GM12874 (cell line): Measurements from ENCODE around the gene HS3ST4.

ENCODE experiments used
- TF ChIP-seq, protein P1 (sequence below): IDR thresholded peaks from 2 replicates; pipeline ENCODE4 v1.5.1; 2011; ENCODE audit warnings: low read depth, mild to moderate bottlenecking, control low read depth, low read length, moderate library complexity; ENCODE audit not compliant: insufficient read depth

Gene HS3ST4

DNA sequence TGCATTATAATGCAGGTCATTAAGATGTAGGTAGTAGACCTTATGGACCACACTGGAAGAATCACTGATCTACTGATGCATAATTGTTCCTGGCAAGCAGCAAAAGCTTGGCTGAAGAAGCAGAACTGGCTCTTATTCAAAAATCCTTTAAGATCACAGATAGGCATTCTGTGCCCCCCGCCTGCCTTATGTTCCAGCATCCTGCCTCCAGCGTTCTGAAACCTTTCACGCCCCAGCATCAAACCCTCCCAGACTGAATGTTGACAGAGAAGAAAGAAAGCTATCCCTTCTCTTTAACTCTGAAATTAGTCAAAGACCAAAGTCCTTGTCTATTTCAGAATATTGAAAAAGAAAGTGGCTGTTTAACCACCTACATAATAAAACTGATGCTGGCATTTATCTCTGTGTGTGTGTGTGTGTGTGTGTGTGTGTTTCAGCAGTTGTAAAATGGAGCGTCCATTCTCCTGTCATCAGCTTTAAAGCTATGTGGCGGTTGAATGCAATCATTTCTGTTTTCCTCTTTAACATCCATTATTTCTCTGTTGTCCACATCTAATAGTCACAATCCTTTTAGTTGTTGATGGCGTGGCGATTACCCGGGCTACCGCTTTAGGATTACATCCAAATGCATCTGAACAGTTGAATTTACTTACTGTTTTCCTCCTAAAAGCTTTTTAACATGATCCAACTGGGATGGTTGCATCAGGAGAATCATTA is 350.4 kb downstream of the HS3ST4 start:
- TF ChIP-seq, protein P1, sequence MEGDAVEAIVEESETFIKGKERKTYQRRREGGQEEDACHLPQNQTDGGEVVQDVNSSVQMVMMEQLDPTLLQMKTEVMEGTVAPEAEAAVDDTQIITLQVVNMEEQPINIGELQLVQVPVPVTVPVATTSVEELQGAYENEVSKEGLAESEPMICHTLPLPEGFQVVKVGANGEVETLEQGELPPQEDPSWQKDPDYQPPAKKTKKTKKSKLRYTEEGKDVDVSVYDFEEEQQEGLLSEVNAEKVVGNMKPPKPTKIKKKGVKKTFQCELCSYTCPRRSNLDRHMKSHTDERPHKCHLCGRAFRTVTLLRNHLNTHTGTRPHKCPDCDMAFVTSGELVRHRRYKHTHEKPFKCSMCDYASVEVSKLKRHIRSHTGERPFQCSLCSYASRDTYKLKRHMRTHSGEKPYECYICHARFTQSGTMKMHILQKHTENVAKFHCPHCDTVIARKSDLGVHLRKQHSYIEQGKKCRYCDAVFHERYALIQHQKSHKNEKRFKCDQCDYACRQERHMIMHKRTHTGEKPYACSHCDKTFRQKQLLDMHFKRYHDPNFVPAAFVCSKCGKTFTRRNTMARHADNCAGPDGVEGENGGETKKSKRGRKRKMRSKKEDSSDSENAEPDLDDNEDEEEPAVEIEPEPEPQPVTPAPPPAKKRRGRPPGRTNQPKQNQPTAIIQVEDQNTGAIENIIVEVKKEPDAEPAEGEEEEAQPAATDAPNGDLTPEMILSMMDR: no peak

DNA sequence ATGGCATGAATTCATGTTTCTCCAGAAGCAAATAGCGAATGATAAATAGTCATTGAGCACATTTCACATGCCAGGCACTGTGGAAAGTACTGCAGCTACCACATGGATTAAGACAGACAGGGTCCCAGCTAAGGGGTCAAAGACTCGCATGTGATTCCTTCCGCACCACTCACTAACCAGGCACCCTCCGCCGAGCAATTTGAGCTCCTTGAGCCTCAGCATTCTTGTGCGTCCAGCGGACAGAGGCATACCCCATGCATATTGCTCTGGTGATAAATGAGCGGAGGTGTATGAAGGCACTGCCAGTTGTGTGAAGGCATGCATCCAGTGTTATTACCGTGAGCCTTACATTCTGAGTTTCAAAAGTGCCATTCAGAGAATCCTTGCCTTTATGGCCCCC is 358.7 kb downstream of the HS3ST4 start:
- TF ChIP-seq, protein P1: no peak

DNA sequence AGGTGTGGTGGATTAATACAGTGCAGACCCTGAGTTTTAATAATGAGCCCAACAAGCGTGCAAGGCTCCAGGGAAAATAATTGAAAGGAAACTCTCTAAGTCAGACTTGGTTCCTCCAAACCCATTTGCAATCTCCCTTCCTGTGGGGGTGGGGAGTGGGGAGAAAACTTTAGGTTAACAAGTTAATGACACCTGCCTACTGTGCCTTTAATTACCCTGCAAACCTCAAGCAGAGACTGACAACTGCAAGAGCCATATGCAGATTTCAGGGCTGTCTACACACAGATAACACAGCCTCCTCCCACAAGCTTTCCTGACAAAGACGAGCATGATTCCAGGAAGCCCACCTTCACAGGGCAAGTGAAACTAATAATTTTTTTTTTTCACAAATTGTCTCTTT is 359.3 kb downstream of the HS3ST4 start:
- TF ChIP-seq, protein P1: no peak

DNA sequence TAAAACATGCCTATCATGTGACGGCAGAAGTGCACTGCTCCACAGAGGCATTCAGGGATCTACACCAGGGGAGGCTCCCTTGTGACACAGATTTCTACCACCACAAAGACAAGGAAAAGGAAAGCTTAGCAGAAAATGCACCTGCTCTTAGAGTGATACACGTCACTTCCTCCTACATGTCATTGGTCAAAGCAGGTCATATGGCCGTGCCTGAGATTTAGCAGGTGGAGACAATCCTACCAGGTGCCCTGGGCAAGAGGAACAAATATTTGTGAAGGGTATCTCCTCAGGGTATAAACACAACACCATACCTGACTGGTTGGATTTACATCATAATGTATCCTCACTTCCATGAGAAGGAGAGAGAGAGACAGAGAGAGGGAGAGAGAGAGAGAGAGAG is 362.1 kb downstream of the HS3ST4 start:
- TF ChIP-seq, protein P1: no peak

DNA sequence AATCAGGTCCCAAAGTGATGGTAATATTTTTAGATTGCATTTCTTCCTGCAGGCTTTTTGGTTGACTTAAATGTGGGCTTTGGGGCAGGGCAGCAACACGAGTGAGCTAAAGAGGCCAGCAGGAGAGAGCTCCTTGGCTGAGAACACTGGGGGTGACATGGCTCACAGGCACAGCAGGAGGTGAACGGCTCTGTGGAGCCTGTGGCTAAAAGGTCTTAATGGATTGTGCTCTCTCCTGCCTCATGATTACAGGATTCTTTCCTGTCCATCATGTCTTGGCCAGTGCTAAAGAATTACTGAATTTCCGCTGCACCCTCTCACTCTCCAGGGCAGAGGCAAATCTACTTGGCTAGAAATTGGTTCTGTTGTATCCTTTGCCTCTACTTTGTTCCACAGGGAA is 366.6 kb downstream of the HS3ST4 start:
- TF ChIP-seq, protein P1: no peak

DNA sequence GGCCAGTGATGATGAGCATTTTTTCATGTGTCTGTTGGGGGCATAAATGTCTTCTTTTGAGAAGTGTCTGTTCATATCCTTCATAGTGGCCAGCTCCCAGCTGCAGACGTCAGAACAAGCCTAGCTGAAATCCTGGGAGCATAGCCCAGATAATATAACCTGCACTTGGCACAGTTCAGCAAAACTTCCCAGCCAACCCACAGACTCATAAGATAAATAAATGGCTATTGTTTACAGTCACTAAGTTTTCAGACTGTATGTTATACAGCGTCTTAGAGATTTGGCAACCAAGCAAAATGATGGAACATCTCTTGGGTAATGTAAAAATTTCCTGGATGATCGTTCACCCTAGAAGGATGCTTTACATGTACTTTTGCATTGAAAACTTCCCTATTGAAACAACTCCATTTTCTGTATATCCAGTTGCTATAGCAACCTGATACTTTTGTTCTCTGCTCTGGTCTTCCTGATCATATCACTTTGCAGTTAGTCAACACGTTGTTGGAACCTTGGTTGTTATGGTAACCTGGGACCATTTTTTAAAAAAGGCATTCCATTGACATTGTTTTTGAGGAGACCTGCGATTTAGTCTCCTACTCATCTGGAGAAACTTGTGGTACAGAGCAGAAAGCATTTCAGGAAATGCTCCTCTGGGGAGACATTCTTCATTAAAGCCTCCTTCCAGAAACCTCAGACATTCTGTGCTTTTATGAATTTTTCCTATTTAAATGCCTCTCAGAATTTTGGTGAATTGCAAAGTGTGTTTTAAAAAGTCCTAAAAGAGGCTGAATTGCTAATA is 378.7 kb downstream of the HS3ST4 start:
- TF ChIP-seq, protein P1: no peak

DNA sequence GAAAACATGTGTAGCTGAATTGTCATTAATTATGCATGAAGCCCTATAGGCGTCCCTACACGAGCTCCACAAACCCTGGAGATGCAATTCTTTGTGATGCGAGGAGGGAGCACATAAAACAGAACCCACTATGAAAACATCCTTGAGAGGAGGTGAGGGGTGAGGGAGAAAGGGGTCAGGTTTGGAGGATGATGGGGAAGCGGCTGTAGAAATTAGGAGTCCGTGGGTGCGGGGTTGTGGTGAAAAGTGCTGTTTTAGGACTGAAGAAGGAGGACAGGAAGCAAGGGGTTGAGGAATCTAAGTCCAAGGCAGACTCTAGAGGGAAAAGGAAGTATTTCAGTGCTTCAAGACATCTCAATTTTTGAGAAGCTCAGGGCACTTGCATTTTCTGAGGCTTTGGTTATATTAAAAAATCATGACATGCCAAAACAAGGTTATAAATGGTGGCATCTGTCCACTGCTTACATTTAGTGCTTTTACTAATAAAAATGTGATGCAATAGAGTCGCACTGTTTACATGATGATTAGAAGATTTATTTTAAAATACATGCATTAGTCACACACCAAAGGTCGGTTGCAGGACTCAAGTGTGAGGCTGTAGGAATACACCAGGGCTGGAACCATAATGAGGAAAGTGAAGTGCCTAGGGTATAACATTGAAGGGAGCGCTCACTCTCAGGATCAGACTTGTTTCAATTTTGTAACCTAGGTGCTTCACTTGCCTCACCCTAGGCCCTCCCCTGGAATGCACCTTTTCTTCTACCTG is 379.5 kb downstream of the HS3ST4 start:
- TF ChIP-seq, protein P1: no peak
